ENCODE measurements around the gene CACNA1C. TPM values are rescaled to one million over a fixed set of nuclear protein-coding genes. Genes with fewer than 3 reads are reported as not detected.

The CACNA1C gene
- total RNA-seq, 1 experiment from 2014 or later = 1.1 TPM

GRCh38 chr12:2298556-2299200, 245.9 kb downstream of the CACNA1C start:
- no peaks in the 10 kb centered on the region for H3K79me2 ChIP-seq (ENCODE audit: insufficient read depth, low read length)
- no peak overlapping the region; a peak in 1 of 7 replicates for H3K27ac Mint-ChIP-seq
- no peaks in the 10 kb centered on the region for H3K9me3 ChIP-seq (ENCODE audit: control insufficient read depth, low read depth, low read length)
- H3T11ph ChIP-seq (ENCODE audit: low read length) = no peak overlapping the region
- H3K4me1 ChIP-seq (ENCODE audit: insufficient read depth, low read length) = peaks cover 8% of the 10 kb centered on the region; the same call in 1 of the 2 replicates
- H3K36me3 Mint-ChIP-seq (ENCODE audit: insufficient read depth in 1 of 3, low read depth in 3 of 3) = no peaks in the 10 kb centered on the region
- H3K18ac ChIP-seq (ENCODE audit: insufficient read length, low read depth, low read length) = no peak overlapping the region
- H3K23me2 ChIP-seq (ENCODE audit: insufficient read length, low read depth, low read length, poor library complexity, severe bottlenecking) = no peaks in the 10 kb centered on the region
- no peak overlapping the region for H4K91ac ChIP-seq (ENCODE audit: insufficient read length, low read depth, low read length)
- no peak overlapping the region for H4K8ac ChIP-seq (replicated peaks; ENCODE audit: insufficient read length, low read depth, low read length)
- H4K20me1 ChIP-seq (ENCODE audit: control insufficient read depth, insufficient read depth, insufficient read length) = no peaks in the 10 kb centered on the region
- H2BK5ac ChIP-seq (ENCODE audit: insufficient read length, low read length) = no peak overlapping the region
- TF ChIP-seq CTCF (conservative IDR thresholded peaks at IDR 0.05) = no peak
- no peak overlapping the region for H3K56ac ChIP-seq (ENCODE audit: insufficient read length, low read depth, low read length)
- no peak overlapping the region for H3K4me3 Mint-ChIP-seq
- H2BK120ac ChIP-seq (ENCODE audit: low read depth, low read length, poor library complexity, severe bottlenecking) = no peak overlapping the region
- H3K4ac ChIP-seq (ENCODE audit: low read depth, low read length) = no peak overlapping the region
- H2BK15ac ChIP-seq (ENCODE audit: low read depth, low read length) = no peak overlapping the region
- H3K4me2 ChIP-seq (ENCODE audit: insufficient read depth, insufficient read length, low read length) = no peak overlapping the region
- H2BK12ac ChIP-seq (ENCODE audit: insufficient read length, low read depth, low read length) = no peak overlapping the region
- no peak overlapping the region for H2BK20ac ChIP-seq (ENCODE audit: low read depth, low read length, poor library complexity, severe bottlenecking)
- H4K5ac ChIP-seq (ENCODE audit: insufficient read length, low read depth, low read length) = no peak overlapping the region
- H3K14ac ChIP-seq (ENCODE audit: insufficient read depth, low read length) = no peak overlapping the region
- no peak overlapping the region for H3K23ac ChIP-seq (ENCODE audit: insufficient read length, low read depth, low read length)
- H3K27ac ChIP-seq (ENCODE audit: insufficient read length, low read depth, low read length) = no peak overlapping the region
- H3K27me3 ChIP-seq (ENCODE audit: insufficient read depth, low read length) = no peaks in the 10 kb centered on the region
- peaks cover 2% of the 10 kb centered on the region; the same call in 1 of the 2 replicates for H3K27me3 Mint-ChIP-seq (ENCODE audit: low read depth)
- WGBS (ENCODE audit: extremely low coverage, insufficient read length, low lambda C conversion rate) = no CpG with 5 or more reads among the region's 12 CpGs
- no peak overlapping the region for H2AFZ ChIP-seq (ENCODE audit: low read length)
- peaks cover 39 to 47% of the 10 kb centered on the region in 2 experiments for H3K4me1 Mint-ChIP-seq
- no peaks in the 10 kb centered on the region for H3K9me3 Mint-ChIP-seq
- no peak overlapping the region for H3K9ac ChIP-seq (ENCODE audit: extremely low read depth, insufficient read length, low read length)
- no peaks in the 10 kb centered on the region for H3K79me1 ChIP-seq (ENCODE audit: insufficient read depth, low read depth, low read length, poor library complexity, severe bottlenecking)
- H2AK5ac ChIP-seq (ENCODE audit: insufficient read length, low read length) = no peak overlapping the region
- DNase-seq = no peak

All from H9 (cell line).